Ramos (cell line): ENCODE data around the gene ZNHIT1.
"Not testable (repeated sequence)": the region's sequence is repeated elsewhere in the genome, so short reads cannot be mapped to it uniquely, and the experiment has no call there.

Source experiments
- in situ Hi-C: fragments of 300-500 bp; cut with MboI; formaldehyde crosslinking; loops from one replicate; pipeline ENCODE4 v1.14.3; 2022; ENCODE audit warnings: low sequenced_read_pairs; ENCODE audit not compliant: unreplicated experiment

Gene ZNHIT1

GRCh38 chr7:101239191-101239950 is 21.4 kb downstream of the ZNHIT1 start:
- in situ Hi-C loops, result no loop called here

GRCh38 chr7:101239951-101240220 is 21.9 kb downstream of the ZNHIT1 start:
- in situ Hi-C loops, result no loop called here

- in situ Hi-C loops, result no loop called here
Observed at GRCh38 chr7:101240226-101241014, 22.5 kb downstream of the ZNHIT1 start.

GRCh38 chr7:101241015-101241363 is 23.0 kb downstream of the ZNHIT1 start:
- in situ Hi-C loops, result no loop called here

GRCh38 chr7:101241443-101242349 is 23.7 kb downstream of the ZNHIT1 start:
- in situ Hi-C loops, result no loop called here

- in situ Hi-C loops, result no loop called here
Observed at GRCh38 chr7:101243646-101244374, 25.8 kb downstream of the ZNHIT1 start.

- in situ Hi-C loops, result no loop called here
Observed at GRCh38 chr7:101244375-101245146, 26.6 kb downstream of the ZNHIT1 start, which contains the start of gene FIS1. TSS of gene FIS1 (minus strand) at chr7:101245081. CDS start at chr7:101245004, 77 bp downstream.

GRCh38 chr7:101245147-101245668 is 27.2 kb downstream of the ZNHIT1 start:
- in situ Hi-C loops, result no loop called here

- in situ Hi-C loops, result no loop called here
Observed at GRCh38 chr7:101248276-101248675, 30.3 kb downstream of the ZNHIT1 start.

GRCh38 chr7:101250324-101250723 is 32.4 kb downstream of the ZNHIT1 start:
- in situ Hi-C loops, result no loop called here

GRCh38 chr7:101251871-101252659 is 34.1 kb downstream of the ZNHIT1 start:
- in situ Hi-C loops, result no loop called here

- in situ Hi-C loops, result not testable (repeated sequence)
Observed at GRCh38 chr7:101253199-101253598, 35.2 kb downstream of the ZNHIT1 start.

GRCh38 chr7:101255796-101256195 is 37.8 kb downstream of the ZNHIT1 start:
- in situ Hi-C loops, result no loop called here

- in situ Hi-C loops, result no loop called here
Observed at GRCh38 chr7:101258243-101258731, 40.3 kb downstream of the ZNHIT1 start.

- in situ Hi-C loops, result not testable (repeated sequence)
Observed at GRCh38 chr7:101264102-101264706, 46.2 kb downstream of the ZNHIT1 start.

- in situ Hi-C loops, result no loop called here
Observed at GRCh38 chr7:101265622-101266516, 47.9 kb downstream of the ZNHIT1 start.

GRCh38 chr7:101269664-101270063 is 51.7 kb downstream of the ZNHIT1 start:
- in situ Hi-C loops, result no loop called here
